Suprapubic skin (tissue), 4 donors: Measurements from ENCODE around the gene LIPG. TPM values are rescaled to one million over a fixed set of nuclear protein-coding genes. Genes with fewer than 3 reads are reported as not detected.

Source experiments
- DNase-seq, 2 donors: peaks; one replicate each; pipeline ENCODE4 v3.0.0-alpha.2; 2019; ENCODE audit warnings: low spot score in 2 of 2
- H3K27ac ChIP-seq: fragments of 200-600 bp; sonication (generic); one replicate; pipeline ENCODE4 v1.5.1; 2019
- H3K27me3 ChIP-seq: fragments of 200-600 bp; sonication (generic); one replicate; pipeline ENCODE4 v1.5.1; 2019
- H3K36me3 ChIP-seq: fragments of 200-600 bp; sonication (generic); one replicate; pipeline ENCODE4 v1.5.1; 2019
- H3K4me1 ChIP-seq: fragments of 200-600 bp; sonication (generic); one replicate; pipeline ENCODE4 v1.5.1; 2019
- H3K4me3 ChIP-seq: fragments of 200-600 bp; sonication (generic); one replicate; pipeline ENCODE4 v1.5.1; 2019; ENCODE audit warnings: mild to moderate bottlenecking
- H3K9me3 ChIP-seq: fragments of 200-600 bp; sonication (generic); one replicate; pipeline ENCODE4 v1.5.1; 2019
- CTCF ChIP-seq, 2 donors: fragments of 200-600 bp in 1 of 2; fragments of 450-650 bp in 1 of 2; sonication (generic) in 1 of 2; IDR thresholded peaks; one replicate each; pipeline ENCODE4 v1.5.1; 2016 to 2019; ENCODE audit warnings: antibody characterized with exemption in 2 of 2, mild to moderate bottlenecking in 1 of 2, moderate library complexity in 1 of 2
- EP300 ChIP-seq: sonication (generic); formaldehyde crosslinking; IDR thresholded peaks from one replicate; pipeline ENCODE4 v1.6.1; 2017; ENCODE audit warnings: antibody characterized with exemption
- POLR2A ChIP-seq, 2 donors: fragments of 450-650 bp; IDR thresholded peaks; one replicate each; pipeline ENCODE4 v1.6.1; 2017; ENCODE audit warnings: antibody characterized with exemption in 2 of 2, mild to moderate bottlenecking in 2 of 2, moderate library complexity in 2 of 2
- POLR2AphosphoS5 ChIP-seq, 3 donors: sonication (generic); formaldehyde crosslinking; IDR thresholded peaks; one replicate each; pipeline ENCODE4 v1.6.1; 2017; ENCODE audit warnings: antibody characterized with exemption in 3 of 3
- WGBS: methylation state at CpG from one replicate; pipeline ENCODE4 v1.1.5; 2018; 5-methylcytosine and 5-hydroxymethylcytosine counted together
- total RNA-seq, 4 donors: library from RNA; depleted of rRNA; stranded (reverse); fragments of >200 nt; gene quantifications; one replicate each; pipeline ENCODE4 v1.1.0, GENCODE V29; 2016

LIPG gene
- total RNA-seq, 4 donors from 2014 or later: 6.9 to 11.8 (median 9.1) TPM

DNA sequence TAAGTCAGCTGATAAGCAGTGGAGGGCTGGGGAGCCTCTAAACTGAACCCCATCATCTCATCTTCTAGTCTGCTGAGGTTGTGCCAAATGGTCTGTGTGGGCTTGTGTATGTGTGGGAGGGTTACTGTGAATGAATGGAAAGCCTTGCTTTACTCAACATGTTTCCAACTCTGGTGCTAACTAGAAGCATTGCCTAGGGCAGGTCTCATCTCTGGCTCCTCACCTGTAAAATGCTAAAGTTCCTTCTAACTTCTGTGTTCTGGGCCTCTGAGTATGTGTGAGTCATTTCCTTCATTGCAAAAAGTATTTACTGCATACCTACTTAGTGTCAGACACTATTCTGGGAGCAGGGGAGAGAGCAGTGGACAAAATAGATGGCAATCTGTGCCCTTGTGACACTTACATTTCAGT, 1.3 kb downstream of the LIPG start:
- Histone ChIP-seq H3K27me3 (peaks cover 56% of the 10 kb centered on the region), H3K4me3 (no peak overlapping the region), H3K4me1 (peaks cover 29% of the 10 kb centered on the region), H3K36me3 (no peaks in the 10 kb centered on the region), H3K9me3 (no peaks in the 10 kb centered on the region), H3K27ac (no peak overlapping the region)
- no peak for TF ChIP-seq CTCF (IDR thresholded peaks at IDR 0.05)
- no peak for DNase-seq

DNA sequence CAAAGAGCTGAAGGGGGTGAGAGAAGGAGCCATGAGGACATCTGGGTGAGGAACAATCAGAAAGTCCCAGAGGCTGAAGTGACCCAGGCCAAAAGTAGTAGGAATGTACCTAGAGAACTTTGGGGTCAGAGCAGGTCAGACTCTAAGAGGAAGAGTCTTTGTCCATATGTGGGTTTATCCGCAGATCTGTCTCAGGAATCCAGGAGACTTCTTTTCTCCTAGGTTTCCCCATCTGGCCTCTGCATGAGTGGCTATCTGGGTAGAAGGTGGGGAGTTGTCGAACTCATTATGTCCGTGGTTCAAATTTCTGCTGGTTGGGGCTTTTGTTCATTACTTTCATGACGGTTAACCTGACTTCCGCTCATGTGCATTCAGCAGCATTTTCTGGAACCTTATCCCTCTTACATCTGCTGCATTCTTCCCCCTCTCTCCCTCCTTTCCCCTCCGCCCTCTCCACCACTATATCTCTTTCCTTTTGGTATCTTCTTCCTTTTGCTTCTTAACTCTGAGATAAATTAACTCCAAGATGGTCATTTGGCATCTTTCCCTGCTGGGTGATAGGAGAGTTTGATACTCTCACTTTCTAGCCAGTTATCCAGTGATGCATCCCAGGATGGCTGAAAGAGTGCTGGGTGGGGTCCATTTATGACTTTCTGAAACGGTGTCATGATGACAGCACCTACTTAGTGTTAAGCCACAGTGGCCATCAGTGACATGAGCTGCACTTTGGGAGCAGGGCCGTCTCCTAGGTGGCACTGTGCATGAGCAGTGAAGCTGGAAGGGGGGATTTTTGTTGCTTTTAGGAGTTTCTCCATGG, 2.1 kb downstream of the LIPG start:
- peaks cover 56% of the 10 kb centered on the region for H3K27me3 ChIP-seq
- WGBS: 75% methylated on average over 8 of the region's 8 CpGs
- no peak overlapping the region for H3K27ac ChIP-seq
- TF ChIP-seq POLR2AphosphoS5 (IDR thresholded peaks at IDR 0.05): no peak
- no peak for TF ChIP-seq CTCF (IDR thresholded peaks at IDR 0.05)
- no peak for TF ChIP-seq EP300
- no peak for TF ChIP-seq POLR2A (IDR thresholded peaks at IDR 0.05)
- peaks cover 29% of the 10 kb centered on the region for H3K4me1 ChIP-seq
- H3K4me3 ChIP-seq: no peak overlapping the region
- no peaks in the 10 kb centered on the region for H3K36me3 ChIP-seq
- DNase-seq: no peak
- no peaks in the 10 kb centered on the region for H3K9me3 ChIP-seq

GRCh38 chr18:49564518-49564834, 2.6 kb downstream of the LIPG start:
- Histone ChIP-seq H3K9me3 (no peaks in the 10 kb centered on the region), H3K27ac (no peak overlapping the region), H3K36me3 (no peaks in the 10 kb centered on the region), H3K4me1 (peaks cover 29% of the 10 kb centered on the region), H3K4me3 (no peak overlapping the region), H3K27me3 (peaks cover 56% of the 10 kb centered on the region)
- no peak for DNase-seq
- TF ChIP-seq POLR2A (IDR thresholded peaks at IDR 0.05) (no peak), CTCF (IDR thresholded peaks at IDR 0.05) (no peak), EP300 (no peak), POLR2AphosphoS5 (IDR thresholded peaks at IDR 0.05) (no peak)

- Histone ChIP-seq H3K27ac (no peak overlapping the region), H3K9me3 (no peaks in the 10 kb centered on the region), H3K4me1 (peaks cover 29% of the 10 kb centered on the region), H3K4me3 (no peak overlapping the region), H3K27me3 (peaks cover 49% of the 10 kb centered on the region), H3K36me3 (no peaks in the 10 kb centered on the region)
- 92% methylated on average over 9 of the region's 9 CpGs for whole genome bisulfite sequencing
- no peak for DNase-seq
- TF ChIP-seq POLR2AphosphoS5 (IDR thresholded peaks at IDR 0.05) (no peak), EP300 (no peak), CTCF (IDR thresholded peaks at IDR 0.05) (no peak)
These were observed 3.2 kb downstream of the LIPG start for GRCh38 chr18:49565101-49565500.

DNA sequence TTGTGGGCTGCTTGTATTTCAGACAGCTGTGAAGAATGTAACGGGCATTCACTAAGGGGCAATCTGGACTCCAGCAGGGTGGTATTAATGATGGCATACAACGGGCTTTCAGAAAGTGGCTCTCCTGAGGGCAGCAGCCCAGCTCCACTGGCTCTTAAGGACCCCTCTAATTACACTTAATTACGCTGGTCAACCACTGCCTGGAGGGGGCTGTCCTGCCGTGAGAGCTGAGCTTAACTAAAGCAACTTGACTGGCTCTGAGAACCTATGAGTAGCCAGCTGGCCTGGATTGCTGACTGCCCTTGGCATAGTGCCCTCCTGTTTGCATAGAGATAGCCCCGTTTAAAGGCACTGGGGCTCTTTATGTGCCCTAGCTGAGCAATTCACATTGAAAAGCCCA, 3.8 kb downstream of the LIPG start:
- Histone ChIP-seq H3K9me3 (no peaks in the 10 kb centered on the region), H3K27ac (no peak overlapping the region), H3K36me3 (no peaks in the 10 kb centered on the region), H3K4me1 (peaks cover 25% of the 10 kb centered on the region), H3K27me3 (peaks cover 44% of the 10 kb centered on the region), H3K4me3 (no peak overlapping the region)
- TF ChIP-seq CTCF (IDR thresholded peaks at IDR 0.05): no peak
- TF ChIP-seq EP300: no peak
- TF ChIP-seq POLR2A (IDR thresholded peaks at IDR 0.05): no peak
- no peak for TF ChIP-seq POLR2AphosphoS5 (IDR thresholded peaks at IDR 0.05)
- no peak for DNase-seq
- 77% methylated on average over 4 of the region's 5 CpGs for WGBS
